ENCODE measurements around the gene GNLY.

GNLY gene

GRCh38 chr2:85741833-85742455 lies 47.8 kb downstream of the GNLY start:
- ATAC-seq, result peak; percentile 73
- TF ChIP-seq CREB5 (CRISPR knock-in tag; IDR thresholded peaks at IDR 0.05; ENCODE audit: low read depth), result peak; percentile 9; the same call in 1 of the 2 replicates
- TF ChIP-seq PPARA (CRISPR knock-in tag; IDR thresholded peaks at IDR 0.05; ENCODE audit: borderline replicate concordance), result no peak
- TF ChIP-seq OSR1 (CRISPR knock-in tag; IDR thresholded peaks at IDR 0.05), result no peak
- TF ChIP-seq CSRNP3 (CRISPR knock-in tag; IDR thresholded peaks at IDR 0.05), result no peak
- no peak for TF ChIP-seq POU6F1 (CRISPR knock-in tag; IDR thresholded peaks at IDR 0.05; ENCODE audit: borderline replicate concordance, low read depth)
- no peak for TF ChIP-seq ZFP30 (CRISPR knock-in tag; IDR thresholded peaks at IDR 0.05)
- TF ChIP-seq CSDC2 (CRISPR knock-in tag; IDR thresholded peaks at IDR 0.05), result peak; percentile 78
- TF ChIP-seq ZFP3 (CRISPR knock-in tag; IDR thresholded peaks at IDR 0.05), result 0 out of 2 replicates have a peak, but pooled peaks have one; percentile 8
- TF ChIP-seq GLIS3 (CRISPR knock-in tag; IDR thresholded peaks at IDR 0.05), result no peak
- TF ChIP-seq ARNTL (CRISPR knock-in tag; IDR thresholded peaks at IDR 0.05; ENCODE audit: borderline replicate concordance, low read depth), result no peak; the same call in 1 of the 2 replicates
- 0 out of 2 replicates have a peak, but pooled peaks have one; percentile 52 for TF ChIP-seq ZC3H10 (CRISPR knock-in tag; IDR thresholded peaks at IDR 0.05)
- TF ChIP-seq TSHZ2 (CRISPR knock-in tag; IDR thresholded peaks at IDR 0.05), result peak; percentile 29; the same call in 1 of the 2 replicates
- TF ChIP-seq PATZ1 (CRISPR knock-in tag; IDR thresholded peaks at IDR 0.05; ENCODE audit: borderline replicate concordance), result peak; percentile 78; the same call in 1 of the 2 replicates
- no peak for TF ChIP-seq TCF4 (CRISPR knock-in tag; IDR thresholded peaks at IDR 0.05; ENCODE audit: borderline replicate concordance)
- no peak for TF ChIP-seq RARB (CRISPR knock-in tag; IDR thresholded peaks at IDR 0.05)
- TF ChIP-seq ZNF70 (CRISPR knock-in tag; IDR thresholded peaks at IDR 0.05), result no peak
- no peak for TF ChIP-seq BACH2 (CRISPR knock-in tag; IDR thresholded peaks at IDR 0.05; ENCODE audit: borderline replicate concordance)
- no peak; the same call in 1 of the 2 replicates for TF ChIP-seq SNAI2 (CRISPR knock-in tag; IDR thresholded peaks at IDR 0.05)
- no peak for TF ChIP-seq ZNF565 (CRISPR knock-in tag; conservative IDR thresholded peaks at IDR 0.05; ENCODE audit: low read depth)
- peak; percentile 41; the same call in 1 of the 2 replicates for TF ChIP-seq TOX (CRISPR knock-in tag; IDR thresholded peaks at IDR 0.05; ENCODE audit: borderline replicate concordance)
- TF ChIP-seq ISL1 (CRISPR knock-in tag; IDR thresholded peaks at IDR 0.05), result 0 out of 2 replicates have a peak, but pooled peaks have one; percentile 33
- no peak for TF ChIP-seq ESRRG (CRISPR knock-in tag; IDR thresholded peaks at IDR 0.05)
- no peak for TF ChIP-seq ZNF8 (CRISPR knock-in tag; IDR thresholded peaks at IDR 0.05)

All from SK-N-SH treated with all-trans-retinoic acid at 6 μM for 48 hours (cell line).